Measurements from ENCODE around the gene ANTXRL. TPM values are rescaled to one million over a fixed set of nuclear protein-coding genes. Genes with fewer than 3 reads are reported as not detected.

ANTXRL gene
- total RNA-seq, 1 experiment from 2014 or later: not detected

- H3K4me3 Mint-ChIP-seq (ENCODE audit: unreplicated experiment): no peak overlapping the region
- BruUV-seq (replicated peaks): no TSS peak
- no peaks in the 10 kb centered on the region for H3K9me3 Mint-ChIP-seq (ENCODE audit: unreplicated experiment)
- no peaks in the 10 kb centered on the region for H3K36me3 Mint-ChIP-seq (ENCODE audit: insufficient read depth, unreplicated experiment)
- intact Hi-C loops (cut with micrococcal nuclease): no loop called here
- H3K4me1 Mint-ChIP-seq (ENCODE audit: insufficient read depth, unreplicated experiment): peaks cover 17% of the 10 kb centered on the region
- DNase-seq (ENCODE audit: unreplicated experiment): no peak
- no peak for TF ChIP-seq CTCF (IDR thresholded peaks at IDR 0.05; ENCODE audit: unreplicated experiment)
- no peak overlapping the region for H3K27ac Mint-ChIP-seq (ENCODE audit: low read depth, unreplicated experiment)
- CTCF ChIA-PET: no interaction called here
- POLR2A ChIA-PET: no interaction called here
- no peaks in the 10 kb centered on the region for H3K27me3 Mint-ChIP-seq (ENCODE audit: insufficient read depth, unreplicated experiment)
These were observed 19.9 kb downstream of the ANTXRL start for GRCh38 chr10:46306516-46307184.

- H3K4me1 Mint-ChIP-seq (ENCODE audit: insufficient read depth, unreplicated experiment): peaks cover 21% of the 10 kb centered on the region
- no peak overlapping the region for H3K4me3 Mint-ChIP-seq (ENCODE audit: unreplicated experiment)
- CTCF ChIA-PET: no interaction called here
- no peak for TF ChIP-seq CTCF (IDR thresholded peaks at IDR 0.05; ENCODE audit: unreplicated experiment)
- no peaks in the 10 kb centered on the region for H3K9me3 Mint-ChIP-seq (ENCODE audit: unreplicated experiment)
- H3K27me3 Mint-ChIP-seq (ENCODE audit: insufficient read depth, unreplicated experiment): no peaks in the 10 kb centered on the region
- no TSS peak for BruUV-seq (replicated peaks)
- intact Hi-C loops (cut with micrococcal nuclease): no loop called here
- DNase-seq (ENCODE audit: unreplicated experiment): no peak
- H3K27ac Mint-ChIP-seq (ENCODE audit: low read depth, unreplicated experiment): no peak overlapping the region
- no peaks in the 10 kb centered on the region for H3K36me3 Mint-ChIP-seq (ENCODE audit: insufficient read depth, unreplicated experiment)
- POLR2A ChIA-PET: no interaction called here
These were observed 20.7 kb downstream of the ANTXRL start for GRCh38 chr10:46307281-46308112.

DNA sequence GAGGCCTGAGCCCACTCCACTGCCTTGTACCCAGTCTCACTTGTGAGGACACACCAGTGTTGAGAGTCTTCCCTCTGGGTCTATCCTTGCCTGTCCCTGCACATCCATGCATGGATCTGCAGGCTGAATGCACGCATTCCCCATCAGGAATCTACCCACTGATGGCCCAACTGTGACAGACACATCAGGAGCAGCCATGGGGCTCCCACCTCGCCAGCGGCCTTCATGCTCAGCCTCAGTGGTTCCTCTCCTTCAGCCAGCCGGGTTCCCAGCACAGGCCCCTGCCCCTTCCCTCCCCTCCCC lies 21.3 kb downstream of the ANTXRL start:
- peaks cover 21% of the 10 kb centered on the region for H3K4me1 Mint-ChIP-seq (ENCODE audit: insufficient read depth, unreplicated experiment)
- no TSS peak for BruUV-seq (replicated peaks)
- no peak for TF ChIP-seq CTCF (IDR thresholded peaks at IDR 0.05; ENCODE audit: unreplicated experiment)
- POLR2A ChIA-PET: no interaction called here
- no peak overlapping the region for H3K4me3 Mint-ChIP-seq (ENCODE audit: unreplicated experiment)
- no peak overlapping the region for H3K27ac Mint-ChIP-seq (ENCODE audit: low read depth, unreplicated experiment)
- no peaks in the 10 kb centered on the region for H3K36me3 Mint-ChIP-seq (ENCODE audit: insufficient read depth, unreplicated experiment)
- DNase-seq (ENCODE audit: unreplicated experiment): no peak
- no peaks in the 10 kb centered on the region for H3K9me3 Mint-ChIP-seq (ENCODE audit: unreplicated experiment)
- no peaks in the 10 kb centered on the region for H3K27me3 Mint-ChIP-seq (ENCODE audit: insufficient read depth, unreplicated experiment)
- intact Hi-C loops (cut with micrococcal nuclease): no loop called here
- CTCF ChIA-PET: no interaction called here

DNA sequence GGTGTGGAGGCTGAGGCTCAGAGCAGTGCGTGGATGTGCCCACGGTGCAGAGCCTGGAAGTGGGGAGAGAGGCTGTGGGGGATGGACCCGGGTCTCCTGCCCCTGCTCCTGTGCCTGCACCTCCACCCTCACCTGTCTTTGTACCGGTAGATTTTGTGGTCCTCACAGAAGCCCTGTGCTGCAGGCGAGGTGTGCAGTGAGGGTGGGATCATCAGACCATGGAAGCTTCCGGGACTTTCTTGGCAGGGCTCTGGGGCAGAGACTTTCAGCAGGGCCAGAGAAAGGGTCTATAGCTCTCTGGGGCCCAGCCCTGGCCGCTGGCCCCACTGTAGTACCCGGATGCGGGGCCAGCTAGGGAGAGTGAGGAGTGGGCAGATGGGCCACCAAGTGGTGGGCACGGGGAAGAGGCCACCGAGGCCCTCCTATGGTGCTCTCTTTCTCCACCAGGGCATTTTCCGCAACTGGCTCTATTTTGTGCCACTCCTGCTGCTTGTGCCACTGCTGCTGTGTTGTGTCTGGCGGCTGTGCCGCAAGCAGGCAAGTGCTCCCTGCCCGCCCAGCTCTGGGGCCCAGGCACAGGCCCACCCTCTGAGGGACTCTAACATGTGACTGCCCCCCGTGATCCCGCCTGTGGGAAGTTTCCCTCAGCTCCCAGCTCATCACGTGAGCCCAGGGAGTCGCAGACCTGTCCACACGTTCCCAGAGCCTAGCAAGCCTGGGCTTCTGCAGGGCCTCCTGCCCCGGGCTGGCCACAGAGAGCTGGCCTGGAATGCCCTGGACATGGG lies 22.1 kb downstream of the ANTXRL start:
- no peak for TF ChIP-seq CTCF (IDR thresholded peaks at IDR 0.05; ENCODE audit: unreplicated experiment)
- Mint-ChIP-seq H3K4me3 (ENCODE audit: unreplicated experiment) (no peak overlapping the region), H3K36me3 (ENCODE audit: insufficient read depth, unreplicated experiment) (no peaks in the 10 kb centered on the region), H3K9me3 (ENCODE audit: unreplicated experiment) (no peaks in the 10 kb centered on the region), H3K4me1 (ENCODE audit: insufficient read depth, unreplicated experiment) (peaks cover 21% of the 10 kb centered on the region), H3K27ac (ENCODE audit: low read depth, unreplicated experiment) (no peak overlapping the region), H3K27me3 (ENCODE audit: insufficient read depth, unreplicated experiment) (no peaks in the 10 kb centered on the region)
- ChIA-PET POLR2A (no interaction called here), CTCF (no interaction called here)
- intact Hi-C loops (cut with micrococcal nuclease): no loop called here
- no peak for DNase-seq (ENCODE audit: unreplicated experiment)
- no TSS peak for BruUV-seq (replicated peaks)

Measured in MCF 10A (cell line).